CD14-positive monocyte (primary cell): Measurements from ENCODE around the gene PPP1R1B. TPM values are rescaled to one million over a fixed set of nuclear protein-coding genes. Genes with fewer than 3 reads are reported as not detected.

ENCODE experiments used
- DNase-seq, 3 donors: peaks; one replicate each; pipeline ENCODE4 v3.0.0-alpha.2; 2011 to 2022
- H2AFZ ChIP-seq: 2 replicates; pipeline ENCODE4 v1.6.0; 2012; ENCODE audit warnings: mild to moderate bottlenecking, low read depth, low read length, inconsistent platforms; ENCODE audit not compliant: insufficient read depth, poor library complexity, severe bottlenecking
- H3K27ac ChIP-seq, 2 donors: 1 replicate in 1 of 2; 2 replicates in 1 of 2; pipeline ENCODE4 v1.5.1; 2012 to 2013; ENCODE audit warnings: low read length in 2 of 2, control low read depth in 1 of 2, inconsistent platforms in 1 of 2, low read depth in 1 of 2, mild to moderate bottlenecking in 1 of 2
- H3K27me3 ChIP-seq, 2 donors: one replicate each; pipeline versions ENCODE4 v1.6.0 to v1.6.1; 2011 to 2013; ENCODE audit warnings: low read length in 2 of 2; ENCODE audit not compliant: control insufficient read depth in 2 of 2, insufficient read depth in 2 of 2
- H3K36me3 ChIP-seq, 2 donors: replicated peaks in 1 of 2; 1 replicate in 1 of 2; 2 replicates in 1 of 2; pipeline versions ENCODE4 v1.5.1 to v1.6.1; 2012 to 2013; ENCODE audit warnings: low read length in 2 of 2, control low read depth in 1 of 2, inconsistent platforms in 1 of 2, mild to moderate bottlenecking in 1 of 2; ENCODE audit not compliant: insufficient read depth in 2 of 2, control insufficient read depth in 1 of 2
- H3K4me1 ChIP-seq, 2 donors: 1 replicate in 1 of 2; 2 replicates in 1 of 2; pipeline versions ENCODE4 v1.5.1 to v1.6.1; 2012 to 2013; ENCODE audit warnings: low read length in 2 of 2, control low read depth in 1 of 2, inconsistent platforms in 1 of 2, mild to moderate bottlenecking in 1 of 2, moderate library complexity in 1 of 2; ENCODE audit not compliant: insufficient read depth in 2 of 2, control insufficient read depth in 1 of 2
- H3K4me2 ChIP-seq: replicated peaks from 2 replicates; pipeline ENCODE3; 2012; ENCODE audit warnings: low read length, moderate library complexity, mild to moderate bottlenecking; ENCODE audit not compliant: poor library complexity, severe bottlenecking; ENCODE audit errors: extremely low read depth
- H3K4me3 ChIP-seq, 3 experiments: fragments of 200-600 bp in 1 of 3; sonication (generic) in 1 of 3; replicated peaks in 1 of 3; 1 replicate in 2 of 3; 2 replicates in 1 of 3; pipeline ENCODE4 v1.5.1; 2011 to 2013; ENCODE audit warnings: low read length in 3 of 3, mild to moderate bottlenecking in 3 of 3, control low read depth in 2 of 3, low read depth in 2 of 3, inconsistent platforms in 1 of 3, moderate library complexity in 1 of 3
- H3K79me2 ChIP-seq: 2 replicates; pipeline ENCODE4 v1.6.0; 2012; ENCODE audit warnings: mild to moderate bottlenecking, control low read depth, inconsistent platforms, low read length, moderate library complexity; ENCODE audit not compliant: insufficient read depth
- H3K9ac ChIP-seq: 2 replicates; pipeline ENCODE4 v1.6.0; 2017; ENCODE audit warnings: low read length, mild to moderate bottlenecking; ENCODE audit not compliant: insufficient read depth, poor library complexity, severe bottlenecking
- H3K9me3 ChIP-seq, 2 donors: replicated peaks in 1 of 2; 1 replicate in 1 of 2; 2 replicates in 1 of 2; pipeline versions ENCODE4 v1.5.1 to v1.6.1; 2012 to 2013; ENCODE audit warnings: low read length in 2 of 2, control low read depth in 1 of 2; ENCODE audit not compliant: control insufficient read depth in 1 of 2, insufficient read depth in 1 of 2
- H4K20me1 ChIP-seq: 2 replicates; pipeline ENCODE4 v1.6.0; 2012; ENCODE audit warnings: mild to moderate bottlenecking, low read length, control low read depth, moderate library complexity; ENCODE audit not compliant: insufficient read depth
- H3K27ac Mint-ChIP-seq, 7 donors: one replicate each; pipeline ENCODE4 v1.8.0; 2020; ENCODE audit warnings: mild to moderate bottlenecking in 7 of 7, mixed read lengths in 7 of 7, moderate library complexity in 6 of 7, inconsistent platforms in 2 of 7
- H3K27me3 Mint-ChIP-seq, 3 donors: one replicate each; pipeline ENCODE4 v1.8.0; 2021 to 2022; ENCODE audit warnings: low read depth in 3 of 3, mild to moderate bottlenecking in 3 of 3, mixed read lengths in 3 of 3, moderate library complexity in 3 of 3, inconsistent platforms in 1 of 3
- H3K36me3 Mint-ChIP-seq, 2 donors: one replicate each; pipeline ENCODE4 v1.8.0; 2020; ENCODE audit warnings: mixed read lengths in 2 of 2, inconsistent platforms in 1 of 2, mild to moderate bottlenecking in 1 of 2
- H3K4me1 Mint-ChIP-seq: one replicate; pipeline ENCODE4 v1.8.0; 2020; ENCODE audit warnings: mild to moderate bottlenecking, mixed read lengths
- H3K4me3 Mint-ChIP-seq, 2 donors: one replicate each; pipeline ENCODE4 v1.8.0; 2020; ENCODE audit warnings: mild to moderate bottlenecking in 2 of 2, mixed read lengths in 2 of 2, moderate library complexity in 1 of 2
- H3K9me3 Mint-ChIP-seq, 7 donors: one replicate each; pipeline ENCODE4 v1.8.0; 2020 to 2022; ENCODE audit warnings: mixed read lengths in 7 of 7, mild to moderate bottlenecking in 6 of 7, moderate library complexity in 6 of 7, inconsistent platforms in 2 of 7
- CTCF ChIP-seq: fragments of 200-600 bp; IDR thresholded peaks from one replicate; pipeline ENCODE4 v1.8.0; 2022; ENCODE audit warnings: antibody characterized with exemption, mild to moderate bottlenecking
- WGBS: methylation state at CpG from one replicate; pipeline ENCODE4 v1.1.5; 2013; ENCODE audit warnings: missing lambda C conversion rate; ENCODE audit not compliant: insufficient coverage; 5-methylcytosine and 5-hydroxymethylcytosine counted together
- intact Hi-C, 2 donors: fragments of 100-400 bp; cut with micrococcal nuclease; formaldehyde crosslinking; loops; one replicate each; pipeline versions ENCODE4 v1.15.0 to v1.15.1; 2023
- polyA plus RNA-seq, 3 donors: library from polyadenylated mRNA; depleted of rRNA in 1 of 3; unstranded in 2 of 3; stranded (reverse) in 1 of 3; fragments of 300-500 nt in 2 of 3; fragments of >200 nt in 1 of 3; fragmentation: Illumina TruSeq in 2 of 3; gene quantifications; 1 replicate in 2 of 3; 2 replicates in 1 of 3; pipeline ENCODE4 v1.2.3, GENCODE V29; 2012 to 2021

PPP1R1B gene
- polyA plus RNA-seq, 3 donors: 0.05 TPM; not detected in 2

DNA sequence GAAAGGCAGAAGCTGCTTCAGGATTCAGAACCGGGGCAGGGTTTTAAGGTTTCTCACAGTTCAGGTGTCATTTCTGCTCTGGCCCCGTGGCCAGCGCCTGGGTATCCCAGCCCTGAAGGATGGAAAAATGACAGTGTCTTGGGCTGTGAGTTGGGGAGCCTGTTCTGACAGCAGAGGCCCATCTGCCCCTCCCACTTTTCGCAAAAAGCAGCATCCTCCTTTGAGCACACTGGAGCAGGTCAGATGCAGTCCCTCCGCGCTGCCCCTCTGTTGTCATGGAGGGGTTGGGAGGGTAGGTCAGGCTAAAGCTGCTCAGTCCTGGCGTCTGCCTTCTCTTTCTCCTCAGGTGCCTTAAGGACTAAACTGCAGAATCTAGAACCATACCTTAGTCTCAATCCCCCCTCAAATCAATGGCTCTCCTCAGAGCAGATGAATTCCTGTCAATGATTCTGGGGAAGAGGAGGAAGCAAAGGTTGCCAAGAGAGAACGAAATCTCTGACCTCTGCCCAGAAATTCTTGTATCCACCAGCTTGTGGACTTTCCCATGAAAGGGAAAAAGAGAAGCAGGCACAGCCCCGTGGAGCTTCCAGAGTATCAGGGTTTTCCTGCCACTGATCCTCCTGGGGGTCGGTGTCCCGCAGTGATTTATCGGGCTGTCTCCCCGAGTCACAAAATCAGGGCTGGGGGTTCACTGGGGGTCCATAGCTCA, 26.3 kb upstream of the PPP1R1B start:
- Histone ChIP-seq H4K20me1 (no peaks in the 10 kb centered on the region), H3K9ac (no peak overlapping the region), H3K4me2 (no peak overlapping the region), H3K36me3 (no peaks in the 10 kb centered on the region), H2AFZ (no peak overlapping the region), H3K79me2 (no peaks in the 10 kb centered on the region), H3K4me3 (no peak overlapping the region), H3K27ac (no peak overlapping the region), H3K9me3 (peaks cover 0 to 48% of the 10 kb centered on the region in 2 donors), H3K4me1 (peaks cover 0 to 3% of the 10 kb centered on the region in 2 donors), H3K27me3 (peaks cover 92 to 100% of the 10 kb centered on the region in 2 donors)
- Mint-ChIP-seq H3K4me3 (peak overlapping the region in 1 of 2 donors; percentile 63), H3K9me3 (peaks cover 0 to 37% (median 7%) of the 10 kb centered on the region in 7 donors), H3K4me1 (peaks cover 17% of the 10 kb centered on the region), H3K36me3 (peaks cover 0 to 3% of the 10 kb centered on the region in 2 donors), H3K27me3 (peaks cover 96 to 100% (median 99%) of the 10 kb centered on the region in 3 donors), H3K27ac (no peak overlapping the region)
- no peak for TF ChIP-seq CTCF
- intact Hi-C loops: no loop called here
- WGBS: 6% methylated on average over 7 of the region's 13 CpGs
- no peak for DNase-seq

DNA sequence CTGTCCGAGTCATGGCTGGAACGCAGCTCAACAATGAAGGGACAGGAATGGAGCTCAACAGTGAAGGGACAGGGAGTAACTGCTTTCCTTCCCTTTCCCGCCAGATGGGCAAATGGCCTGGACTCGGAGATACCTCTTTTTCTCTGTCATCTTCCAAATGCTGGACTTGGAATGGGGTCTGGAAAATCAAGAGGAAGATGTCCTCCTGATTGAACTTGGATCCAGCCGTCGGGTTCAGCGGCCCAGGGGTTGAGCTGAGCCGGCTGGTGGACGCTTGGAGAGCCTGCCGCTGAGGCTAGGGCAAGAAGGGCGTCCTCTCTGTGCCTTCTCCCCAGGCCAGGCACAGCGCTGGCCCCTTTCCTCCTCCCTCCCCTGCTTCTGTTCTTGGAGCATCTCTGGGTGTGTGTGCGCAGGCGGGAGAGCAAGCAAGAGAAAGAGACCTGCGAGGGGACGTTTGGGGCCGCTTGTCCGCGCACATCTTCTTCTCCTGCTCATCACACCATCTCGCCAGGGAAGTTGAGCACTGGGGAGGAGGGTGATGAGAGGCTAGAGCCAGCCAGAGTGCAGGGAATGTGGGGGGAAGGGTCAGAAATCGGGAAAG, 25.7 kb upstream of the PPP1R1B start:
- H3K9me3 ChIP-seq: peaks cover 0 to 44% of the 10 kb centered on the region in 2 donors
- peaks cover 21% of the 10 kb centered on the region for H3K4me1 Mint-ChIP-seq
- H3K4me3 Mint-ChIP-seq: peak overlapping the region in 1 of 2 donors; percentile 85
- peaks cover 93 to 99% (median 98%) of the 10 kb centered on the region in 3 donors for H3K27me3 Mint-ChIP-seq
- no peaks in the 10 kb centered on the region for H4K20me1 ChIP-seq
- peaks cover 1 to 3% of the 10 kb centered on the region in 2 donors for H3K4me1 ChIP-seq
- no peak overlapping the region for H3K27ac ChIP-seq
- H3K36me3 ChIP-seq: no peaks in the 10 kb centered on the region
- no peak overlapping the region for H3K4me2 ChIP-seq
- peaks cover 0 to 3% of the 10 kb centered on the region in 2 donors for H3K36me3 Mint-ChIP-seq
- H3K79me2 ChIP-seq: no peaks in the 10 kb centered on the region
- DNase-seq: no peak
- H3K9me3 Mint-ChIP-seq: peaks cover 0 to 34% (median 7%) of the 10 kb centered on the region in 7 donors
- no peak overlapping the region for H3K27ac Mint-ChIP-seq
- TF ChIP-seq CTCF: no peak
- no peak overlapping the region for H2AFZ ChIP-seq
- H3K27me3 ChIP-seq: peaks cover 91 to 99% of the 10 kb centered on the region in 2 donors
- H3K9ac ChIP-seq: no peak overlapping the region
- 5% methylated on average over 10 of the region's 21 CpGs for WGBS
- intact Hi-C loops: no loop called here
- no peak overlapping the region for H3K4me3 ChIP-seq
